GM12878 (cell line): ENCODE measurements around the gene OCA2. TPM values are rescaled to one million over a fixed set of nuclear protein-coding genes. Genes with fewer than 3 reads are reported as not detected.

ENCODE experiments used
- ATAC-seq: fragments of 200-7000 bp; cut with Tn5 transposase; 3 replicates; pipeline ENCODE4 v1.9.1; 2020; ENCODE audit warnings: mild to moderate bottlenecking, moderate library complexity
- BruUV-seq: library from RNA; stranded (reverse); fragments of 400-500 nt; replicated peaks from 2 replicates; lab custom pipeline; 2021; lab: Mats Ljungman, UMichigan
- CTCF ChIA-PET: fragments of 300-600 bp; sonication (Branson Sonifier 250); formaldehyde crosslinking; extraction: SDS; loops from one replicate; lab custom pipeline; 2021; ENCODE audit warnings: inconsistent platforms; lab: Yijun Ruan, JAX
- POLR2A ChIA-PET: fragments of 350-600 bp; formaldehyde crosslinking; extraction: SDS; loops from one replicate; lab custom pipeline; 2021; ENCODE audit warnings: inconsistent platforms; lab: Charles Lee
- RAD21 ChIA-PET: fragments of 300-600 bp; sonication (Branson Sonifier 250); formaldehyde crosslinking; loops from one replicate; lab custom pipeline; 2023; ENCODE audit warnings: antibody characterized with exemption; ENCODE audit not compliant: unreplicated experiment; lab: Charles Lee
- SMC1A ChIA-PET: fragments of 300-600 bp; sonication (Branson Sonifier 250); formaldehyde crosslinking; loops from one replicate; lab custom pipeline; 2023; ENCODE audit not compliant: unreplicated experiment, uncharacterized antibody; lab: Charles Lee
- DNase-seq: peaks from one replicate; pipeline ENCODE4 v3.0.0-alpha.2; 2011; ENCODE audit warnings: low read depth, low spot score
- FAIRE-seq: peaks from 3 replicates; lab custom pipeline; 2011; peaks lifted over from hg19 to GRCh38; lab: Jason Lieb, UNC
- H2AFZ ChIP-seq: 2 replicates; pipeline ENCODE4 v1.6.0; 2011; ENCODE audit warnings: low read depth, low read length, control low read depth; ENCODE audit not compliant: control insufficient read depth
- H3K27ac ChIP-seq: 2 replicates; pipeline ENCODE4 v1.5.1; 2011; ENCODE audit warnings: control low read depth; ENCODE audit not compliant: control insufficient read depth, insufficient read depth
- H3K27me3 ChIP-seq, 2 experiments: replicated peaks in 1 of 2; 2 replicates each; pipeline versions ENCODE4 v1.6.0 to v1.6.1; 2011; ENCODE audit warnings: low read length in 1 of 2; ENCODE audit not compliant: control insufficient read depth in 2 of 2, insufficient read depth in 2 of 2
- H3K36me3 ChIP-seq, 2 experiments: 2 replicates each; pipeline ENCODE4 v1.5.1; 2011; ENCODE audit warnings: low read length in 1 of 2; ENCODE audit not compliant: control insufficient read depth in 2 of 2, insufficient read depth in 2 of 2
- H3K4me1 ChIP-seq: 2 replicates; pipeline ENCODE4 v1.6.1; 2011; ENCODE audit warnings: mild to moderate bottlenecking, low read length, moderate library complexity, mixed read lengths; ENCODE audit not compliant: control insufficient read depth, insufficient read depth
- H3K4me2 ChIP-seq: 2 replicates; pipeline ENCODE4 v1.6.0; 2011; ENCODE audit warnings: control low read depth; ENCODE audit not compliant: control insufficient read depth, insufficient read depth
- H3K4me3 ChIP-seq: fragments of 200-600 bp; sonication (generic); 2 replicates; pipeline ENCODE4 v1.5.1; 2016
- H3K79me2 ChIP-seq: 2 replicates; pipeline ENCODE4 v1.6.0; 2011; ENCODE audit warnings: low read length; ENCODE audit not compliant: control insufficient read depth, insufficient read depth
- H3K9ac ChIP-seq: 2 replicates; pipeline ENCODE4 v1.8.0; 2011; ENCODE audit warnings: low read length, control low read depth, mixed read lengths; ENCODE audit not compliant: control insufficient read depth, insufficient read depth
- H3K9me3 ChIP-seq: replicated peaks from 3 replicates; pipeline ENCODE4 v1.5.1; 2011; ENCODE audit warnings: mild to moderate bottlenecking, low read length; ENCODE audit not compliant: control insufficient read depth, insufficient read depth
- H4K20me1 ChIP-seq: 2 replicates; pipeline ENCODE4 v1.6.0; 2011; ENCODE audit not compliant: control insufficient read depth, insufficient read depth
- BMI1 ChIP-seq: fragments of 450-650 bp; IDR thresholded peaks from 2 replicates; pipeline ENCODE4 v1.6.1; 2016; ENCODE audit warnings: mild to moderate bottlenecking, moderate library complexity, borderline replicate concordance
- EGR1 ChIP-seq, 2 experiments: IDR thresholded peaks; 1 replicate in 1 of 2; 2 replicates in 1 of 2; pipeline ENCODE4 v1.6.1; 2011 to 2012; ENCODE audit warnings: low read depth in 2 of 2, low read length in 2 of 2, borderline replicate concordance in 1 of 2, mild to moderate bottlenecking in 1 of 2, moderate library complexity in 1 of 2
- IKZF1 ChIP-seq: fragments of 450-650 bp; conservative IDR thresholded peaks from 2 replicates; pipeline ENCODE4 v1.6.1; 2017; ENCODE audit warnings: antibody characterized with exemption, mild to moderate bottlenecking
- NFYB ChIP-seq: IDR thresholded peaks from 2 replicates; pipeline ENCODE4 v1.6.1; 2011; ENCODE audit warnings: low read depth, mild to moderate bottlenecking, low read length, improper control_type of control experiment, moderate library complexity; ENCODE audit not compliant: insufficient read depth
- NR2C1 ChIP-seq: fragments of 450-650 bp; IDR thresholded peaks from 2 replicates; pipeline ENCODE4 v1.6.1; 2017; ENCODE audit warnings: antibody characterized with exemption, mild to moderate bottlenecking, moderate library complexity
- RB1 ChIP-seq: fragments of 450-650 bp; formaldehyde crosslinking; IDR thresholded peaks from 2 replicates; pipeline ENCODE4 v1.6.1; 2017; ENCODE audit warnings: mild to moderate bottlenecking, borderline replicate concordance
- RUNX3 ChIP-seq: IDR thresholded peaks from 2 replicates; pipeline ENCODE4 v1.6.1; 2012; ENCODE audit warnings: low read length, inconsistent platforms
- SMAD5 ChIP-seq: IDR thresholded peaks from 2 replicates; pipeline ENCODE4 v1.6.1; 2016; ENCODE audit warnings: antibody characterized with exemption, low read depth
- SMC3 ChIP-seq: IDR thresholded peaks from 2 replicates; pipeline ENCODE4 v1.6.1; 2011; ENCODE audit warnings: low read length, improper control_type of control experiment, borderline replicate concordance
- STAT1 ChIP-seq: fragments of 450-650 bp; conservative IDR thresholded peaks from 2 replicates; pipeline ENCODE4 v1.6.1; 2014; ENCODE audit warnings: antibody characterized with exemption, mild to moderate bottlenecking
- STAT3 ChIP-seq: IDR thresholded peaks from 2 replicates; pipeline ENCODE4 v1.6.1; 2011; ENCODE audit warnings: low read depth, low read length, improper control_type of control experiment
- TAF1 ChIP-seq: IDR thresholded peaks from 2 replicates; pipeline ENCODE4 v1.6.1; 2011; ENCODE audit warnings: mild to moderate bottlenecking, low read depth, low read length, borderline replicate concordance
- TCF7 ChIP-seq: IDR thresholded peaks from 2 replicates; pipeline ENCODE4 v1.6.1; 2014; ENCODE audit warnings: antibody characterized with exemption, borderline replicate concordance
- WGBS: methylation state at CpG from one replicate; pipeline ENCODE4 v1.1.6; 2016; ENCODE audit warnings: low lambda C conversion rate; ENCODE audit not compliant: insufficient replicate concordance, insufficient coverage; ENCODE audit errors: missing lambda C conversion rate; 5-methylcytosine and 5-hydroxymethylcytosine counted together
- in situ Hi-C: fragments of 300-500 bp; cut with MboI; formaldehyde crosslinking; loops from 9 replicates; pipeline ENCODE4 v1.14.3; 2018; ENCODE audit warnings: mixed read lengths
- intact Hi-C: fragments of 100-400 bp; cut with micrococcal nuclease; formaldehyde crosslinking; loops from one replicate; pipeline ENCODE4 v1.14.2; 2022; ENCODE audit not compliant: unreplicated experiment
- polyA plus RNA-seq, 11 experiments: library from polyadenylated mRNA; depleted of rRNA in 4 of 11; unstranded in 6 of 11; stranded (reverse) in 5 of 11; fragments of >200 nt; fragmentation: Nextera tagmentation in 4 of 11; fragmentation: Illumina TruSeq in 1 of 11; extraction: Ambion mirVana in 4 of 11; extraction: Trizol in 1 of 11; gene quantifications; 1 replicate in 1 of 11; 2 replicates in 10 of 11; pipeline versions ENCODE4 v1.2.1 to v1.2.3, GENCODE V29; 2011 to 2016; ENCODE audit warnings: inconsistent platforms in 2 of 11, missing spikeins in 2 of 11, low read depth in 1 of 11
- total RNA-seq, 4 experiments: library from RNA; depleted of rRNA in 3 of 4; stranded (reverse); fragments of >200 nt in 3 of 4; fragmentation: Illumina TruSeq in 1 of 4; extraction: Trizol in 1 of 4; gene quantifications; 2 replicates each; pipeline versions ENCODE4 v1.2.1 to v1.2.3, GENCODE V29; 2013 to 2021
- TF ChIP-seq, protein P1 (sequence below): IDR thresholded peaks from 2 replicates; pipeline ENCODE4 v1.6.1; 2011; ENCODE audit warnings: low read depth, low read length, improper control_type of control experiment, borderline replicate concordance

Gene OCA2
- total and polyA plus RNA-seq, 10 of the 15 experiments (the other 5 are each of a cell fraction or from before 2014, with no cell fraction given): 0.04 to 1.8 TPM; not detected in 8

GRCh38 chr15:28080386-28080785, 18.7 kb downstream of the OCA2 start:
- Histone ChIP-seq H3K4me3 (no peak overlapping the region), H3K4me1 (no peaks in the 10 kb centered on the region), H3K27ac (no peak overlapping the region), H4K20me1 (no peaks in the 10 kb centered on the region), H3K79me2 (no peaks in the 10 kb centered on the region), H3K36me3 (no peaks in the 10 kb centered on the region), H3K9me3 (no peaks in the 10 kb centered on the region), H3K27me3 (no peaks in the 10 kb centered on the region), H2AFZ (no peak overlapping the region), H3K9ac (no peak overlapping the region), H3K4me2 (no peak overlapping the region)
- no peak for FAIRE-seq
- ChIA-PET POLR2A (no interaction called here), SMC1A (no interaction called here), CTCF (no interaction called here), RAD21 (no interaction called here)
- TF ChIP-seq NFYB (no peak), RB1 (no peak), IKZF1 (no peak), STAT3 (no peak), TCF7 (no peak), RUNX3 (no peak), BMI1 (no peak), TAF1 (no peak), SMC3 (no peak), SMAD5 (no peak), NR2C1 (no peak), EGR1 (IDR thresholded peaks at IDR 0.05; ENCODE audit: borderline replicate concordance in 1 of 2, low read depth in 2 of 2, low read length in 2 of 2) (no peak), STAT1 (no peak)
- TF ChIP-seq, protein P1, sequence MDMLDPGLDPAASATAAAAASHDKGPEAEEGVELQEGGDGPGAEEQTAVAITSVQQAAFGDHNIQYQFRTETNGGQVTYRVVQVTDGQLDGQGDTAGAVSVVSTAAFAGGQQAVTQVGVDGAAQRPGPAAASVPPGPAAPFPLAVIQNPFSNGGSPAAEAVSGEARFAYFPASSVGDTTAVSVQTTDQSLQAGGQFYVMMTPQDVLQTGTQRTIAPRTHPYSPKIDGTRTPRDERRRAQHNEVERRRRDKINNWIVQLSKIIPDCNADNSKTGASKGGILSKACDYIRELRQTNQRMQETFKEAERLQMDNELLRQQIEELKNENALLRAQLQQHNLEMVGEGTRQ: no peak
- intact Hi-C loops: no loop called here
- in situ Hi-C loops: loop anchor here (5.0 kb wide), 1 partner anchor 37 kb away; no protein-coding TSS in a partner anchor
- BruUV-seq: no TSS peak
- ATAC-seq: no peak
- no peak for DNase-seq
- 26% methylated on average over 8 of the region's 8 CpGs for WGBS
